SIG-M5 (cell line): Measurements from ENCODE around the gene DLL3.
A peak's percentile ranks its signal among the peaks of the same experiment; 100 is the strongest.

Source experiments
- DNase-seq: peaks from one replicate; lab custom pipeline; 2025; lab: John Stamatoyannopoulos, UW

The DLL3 gene

DNA sequence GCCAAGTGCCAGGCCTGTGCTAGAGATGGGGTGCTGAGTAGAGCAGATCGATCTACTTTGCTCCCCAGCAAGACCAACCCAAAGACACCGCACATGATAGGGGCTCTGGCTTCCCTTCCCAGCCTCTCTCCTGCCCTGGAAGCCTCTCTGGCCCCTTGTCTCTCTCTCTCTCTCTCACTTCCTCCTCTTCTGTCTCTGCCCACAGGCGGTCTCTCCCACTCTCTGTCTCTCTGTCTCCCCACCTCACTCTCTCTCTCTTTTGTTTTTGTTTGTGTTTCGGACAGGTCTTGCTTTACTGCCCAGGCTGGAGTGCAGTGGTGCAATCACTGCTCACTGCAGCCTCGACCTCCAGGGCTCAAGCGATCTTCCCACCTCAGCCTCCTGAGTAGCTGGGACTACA, 17.5 kb downstream of the DLL3 start:
- DNase-seq = no peak

DNA sequence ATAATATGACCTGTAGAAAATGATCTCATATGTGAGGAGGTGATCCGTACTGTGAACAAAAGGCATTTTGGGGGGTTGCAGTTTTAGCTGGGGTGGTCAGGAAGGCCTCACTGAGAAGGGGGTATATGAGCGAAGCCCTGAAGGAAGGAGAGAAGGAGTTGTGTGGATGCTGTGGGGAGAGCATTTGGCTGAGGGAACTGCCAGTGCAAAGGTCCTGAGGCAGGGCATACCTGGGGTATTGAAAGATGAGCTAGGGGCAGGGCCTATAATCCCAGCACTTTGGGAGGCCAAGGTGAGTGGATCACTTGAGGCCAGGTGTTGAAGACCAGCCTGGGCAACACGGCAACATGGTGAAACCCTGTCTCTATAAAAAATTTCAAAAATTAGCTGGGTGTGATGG, 18.7 kb downstream of the DLL3 start:
- DNase-seq = no peak

DNA sequence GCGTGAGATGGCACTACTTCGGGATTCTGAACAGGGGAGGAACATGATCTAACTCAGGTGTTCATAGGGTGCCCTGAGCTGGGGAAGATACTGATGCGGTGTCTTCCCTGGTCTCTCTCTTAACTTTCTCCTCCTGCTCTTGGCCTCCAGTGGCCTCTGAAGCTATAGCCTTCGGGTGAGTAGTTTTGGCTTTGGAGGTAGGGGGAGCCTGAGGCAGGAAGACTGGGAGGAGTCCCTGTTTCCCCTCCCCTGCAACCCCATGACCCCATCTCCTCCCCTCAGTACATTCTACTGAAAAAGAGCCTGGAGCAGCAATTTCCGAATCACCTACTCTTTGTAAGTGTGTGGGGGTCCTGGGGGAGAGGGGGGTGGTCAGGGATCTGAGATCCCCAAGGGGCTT, 19.7 kb downstream of the DLL3 start:
- no peak for DNase-seq

DNA sequence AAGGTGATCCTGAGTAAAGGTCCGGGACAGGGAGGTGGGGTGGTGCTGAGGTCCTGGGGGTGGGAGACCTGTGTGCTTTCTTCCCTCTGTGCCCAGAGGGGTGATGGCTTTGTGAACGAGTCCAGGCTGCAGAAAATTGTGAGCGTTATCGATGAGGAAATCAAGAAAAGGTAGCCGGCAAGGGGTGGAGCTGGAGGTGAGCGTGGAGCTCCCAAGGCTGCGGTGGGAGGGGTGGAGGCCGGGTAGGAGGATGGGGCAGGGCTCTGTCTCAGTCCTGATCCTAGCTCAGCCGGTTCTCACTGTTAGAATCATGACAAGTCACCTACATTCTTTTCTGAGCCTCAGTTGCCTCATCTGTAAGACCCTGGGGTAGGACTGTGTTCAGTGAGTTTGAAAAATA, 20.2 kb downstream of the DLL3 start:
- DNase-seq = no peak

DNA sequence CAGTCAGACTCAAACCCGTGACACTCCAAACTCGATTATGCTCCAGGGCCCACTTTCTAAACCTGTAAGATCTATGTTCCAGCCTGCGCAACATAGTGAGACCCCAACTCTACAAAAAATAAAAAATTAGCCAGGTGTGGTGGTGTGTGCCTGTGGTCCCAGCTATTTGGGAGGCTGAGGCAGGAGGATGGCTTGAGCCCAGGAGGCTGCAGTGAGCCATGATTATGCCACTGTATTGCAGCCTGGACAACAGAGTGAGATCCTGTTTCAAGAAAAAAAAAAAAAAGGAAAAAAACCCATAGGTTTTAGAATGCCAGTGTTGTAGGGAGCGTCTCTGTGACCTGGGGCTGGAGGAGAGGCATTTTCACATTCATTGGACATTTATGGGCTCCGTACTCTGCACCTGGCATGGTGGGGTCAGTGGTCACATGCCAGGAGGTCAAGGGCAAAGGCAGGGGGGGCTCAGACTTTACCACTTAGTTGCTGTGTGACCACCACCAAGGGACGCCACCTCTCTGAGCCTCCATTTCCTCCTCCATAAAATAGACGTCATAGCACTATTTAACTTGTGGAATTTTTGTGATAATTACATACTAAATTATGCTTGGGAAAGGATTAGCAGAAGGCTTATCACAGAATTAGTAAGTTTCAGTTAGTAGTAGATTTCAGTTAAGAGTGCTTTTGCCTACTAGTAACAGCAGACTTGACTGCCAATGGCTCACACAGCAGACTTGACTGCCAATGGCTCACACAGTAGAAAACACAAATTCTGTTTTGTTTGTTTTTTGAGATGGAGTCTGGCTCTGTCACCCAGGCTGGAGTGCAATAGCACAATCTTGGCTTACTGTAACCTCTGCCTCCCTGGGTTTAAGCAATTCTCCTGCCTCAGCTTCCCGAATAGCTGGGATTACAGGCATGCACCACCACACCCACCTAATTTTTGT, 22.1 kb downstream of the DLL3 start:
- no peak for DNase-seq

DNA sequence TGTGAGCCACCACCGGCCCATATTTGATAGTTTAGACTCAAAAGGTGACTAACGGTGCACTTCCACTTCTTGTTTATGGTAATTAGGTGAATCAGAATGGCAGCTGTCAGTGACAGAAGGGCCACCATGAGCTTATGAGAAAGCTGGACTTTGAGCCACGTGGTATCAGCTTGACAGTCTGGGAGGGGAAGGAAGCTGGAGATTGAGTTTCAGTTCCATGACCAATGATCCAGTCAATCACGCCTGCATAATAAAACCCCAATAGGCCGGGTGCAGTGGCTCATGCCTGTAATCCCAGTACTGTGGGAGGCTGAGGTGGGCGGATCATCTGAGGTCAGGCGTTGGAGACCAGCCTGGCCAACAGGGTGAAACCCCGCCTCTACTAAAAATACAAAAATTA, 25.7 kb downstream of the DLL3 start:
- DNase-seq = no peak

DNA sequence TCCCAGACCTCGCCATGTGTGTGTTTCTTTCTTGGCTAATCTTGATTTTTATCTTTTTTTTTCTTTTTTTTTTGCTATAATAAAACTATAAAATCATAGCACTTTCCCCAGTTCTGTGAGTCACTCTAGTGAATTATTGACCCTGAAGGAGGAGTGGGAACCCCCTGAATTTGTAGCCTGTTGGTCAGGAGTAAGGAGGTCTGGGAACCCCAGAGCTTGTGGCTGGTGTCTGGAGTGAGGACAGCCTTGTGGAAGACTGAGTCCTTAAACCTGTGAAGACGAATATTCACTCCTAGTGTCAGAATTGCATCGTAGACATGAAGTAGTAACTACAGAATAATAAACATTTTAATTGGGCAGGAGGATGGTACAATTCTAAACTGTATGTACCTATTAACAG, 26.5 kb downstream of the DLL3 start:
- DNase-seq = no peak

DNA sequence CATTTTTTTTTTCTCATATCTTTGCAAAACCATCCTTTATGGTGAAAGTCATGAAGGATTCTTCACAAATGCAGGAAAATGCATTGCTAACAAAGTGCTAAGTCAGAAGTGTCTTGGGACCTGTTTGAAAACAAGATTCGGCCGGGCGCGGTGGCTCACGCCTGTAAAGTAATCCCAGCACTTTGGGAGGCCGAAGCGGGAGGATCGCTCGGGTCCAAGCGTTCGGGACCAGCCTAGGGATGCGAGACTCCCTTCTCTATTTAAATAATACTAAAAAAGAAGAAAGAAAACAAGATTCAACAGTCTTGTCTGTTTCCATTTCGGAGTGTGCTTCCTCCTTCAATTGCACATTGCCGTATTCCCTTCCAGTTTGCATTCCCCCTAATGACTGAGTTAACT, 33.1 kb downstream of the DLL3 start:
- no peak for DNase-seq

DNA sequence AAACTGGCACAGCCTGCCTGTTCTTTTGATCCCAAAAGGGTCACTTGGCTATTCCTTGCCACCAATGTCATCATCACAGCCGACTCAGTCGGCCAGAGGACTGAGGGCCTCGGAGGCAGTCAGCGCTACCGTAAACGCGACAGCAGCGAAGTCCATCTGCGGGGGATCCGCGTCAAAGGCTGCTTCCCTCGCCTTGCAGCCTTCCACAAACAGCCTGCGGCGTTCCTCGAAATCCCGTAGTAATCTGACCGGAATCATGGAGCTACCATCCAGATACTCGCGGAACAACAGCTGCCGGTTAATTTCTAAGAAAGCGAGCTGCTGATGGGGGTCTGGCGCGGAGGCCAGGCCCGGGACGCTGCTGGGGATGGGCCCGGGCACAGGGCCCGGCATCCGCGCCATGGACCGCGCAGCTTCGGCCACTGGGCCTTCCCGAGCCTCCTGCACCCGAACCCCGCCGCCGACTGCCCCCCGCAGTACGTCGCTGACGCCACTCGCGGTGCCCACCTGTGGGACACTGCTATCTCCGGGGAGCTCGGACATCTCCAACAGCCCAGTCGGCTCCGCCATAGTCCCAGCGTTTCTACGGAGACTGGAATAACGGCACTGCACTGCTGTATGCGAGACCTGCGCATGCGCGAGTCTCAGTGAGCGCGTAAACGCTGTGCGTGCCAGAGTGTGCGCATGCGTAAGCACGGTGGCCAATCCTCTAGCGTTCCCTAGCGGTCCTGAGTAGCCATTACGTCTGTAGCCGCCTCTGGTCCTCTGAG, 33.7 kb downstream of the DLL3 start, which contains the start of gene EID2B:
TSS of gene EID2B (minus strand) at position 620 of the 770 bp plus-strand sequence. CDS start at position 570, 50 bp downstream.
- DNase-seq = peak; percentile 31

DNA sequence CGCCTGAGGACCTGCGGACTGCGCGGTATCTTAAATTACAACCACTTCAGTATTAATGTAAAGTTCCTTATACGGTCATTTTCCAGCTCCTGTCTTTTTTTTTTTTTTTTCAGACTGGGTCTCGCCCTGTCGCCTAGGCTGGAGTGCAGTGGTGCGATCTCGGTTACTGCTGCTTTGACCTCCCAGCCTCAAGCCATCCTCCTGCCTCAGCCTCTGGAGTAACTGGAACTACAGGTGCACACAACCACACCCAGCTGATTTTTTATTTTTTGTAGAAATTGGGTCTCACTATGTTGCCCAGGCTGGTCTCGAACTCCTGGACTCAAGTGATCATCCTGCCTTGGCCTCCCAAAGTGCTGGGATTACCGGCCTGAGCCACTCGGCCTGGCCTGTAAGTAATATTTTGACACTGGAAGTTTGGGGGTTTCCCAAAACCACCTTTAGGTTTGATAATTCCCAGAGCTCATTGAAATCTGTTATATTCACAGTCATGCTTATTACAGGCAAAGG, 34.3 kb downstream of the DLL3 start:
- no peak for DNase-seq

DNA sequence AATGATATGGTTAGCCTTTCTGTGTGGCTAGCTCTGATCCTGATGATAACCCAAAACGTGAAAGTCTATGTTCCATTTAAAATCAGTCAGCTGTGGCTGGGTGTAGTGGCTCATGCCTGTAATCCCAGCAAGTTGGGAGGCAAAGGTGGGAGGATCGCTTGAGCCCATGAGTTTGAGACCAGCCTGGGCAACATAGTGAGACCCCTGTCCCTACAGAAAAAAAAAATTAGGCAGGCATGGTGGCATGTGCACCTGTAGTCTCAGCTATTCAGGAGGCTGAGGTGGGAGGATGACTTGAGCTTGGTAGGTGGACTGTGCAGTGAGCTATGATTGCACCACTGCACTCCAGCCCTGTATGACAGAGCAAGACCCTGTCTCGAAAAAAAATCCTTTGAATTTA, 35.0 kb downstream of the DLL3 start:
- DNase-seq = no peak

DNA sequence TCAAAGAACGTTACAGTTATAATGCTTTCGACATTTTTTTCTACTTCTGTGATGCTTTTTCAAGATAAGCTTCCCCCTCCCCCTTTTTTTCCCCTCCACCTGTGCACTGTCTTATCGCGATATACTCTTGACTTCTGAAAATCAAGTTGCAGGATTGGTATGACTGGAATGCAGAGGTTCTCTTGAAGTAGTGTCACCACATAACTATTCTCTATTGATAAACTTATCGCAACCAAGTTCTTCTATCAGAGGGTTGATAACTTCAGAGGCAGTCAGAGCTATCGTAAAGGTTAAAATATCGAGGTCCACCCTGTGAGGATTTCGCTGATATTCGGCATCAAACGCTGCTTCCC, 40.4 kb downstream of the DLL3 start:
- no peak for DNase-seq

DNA sequence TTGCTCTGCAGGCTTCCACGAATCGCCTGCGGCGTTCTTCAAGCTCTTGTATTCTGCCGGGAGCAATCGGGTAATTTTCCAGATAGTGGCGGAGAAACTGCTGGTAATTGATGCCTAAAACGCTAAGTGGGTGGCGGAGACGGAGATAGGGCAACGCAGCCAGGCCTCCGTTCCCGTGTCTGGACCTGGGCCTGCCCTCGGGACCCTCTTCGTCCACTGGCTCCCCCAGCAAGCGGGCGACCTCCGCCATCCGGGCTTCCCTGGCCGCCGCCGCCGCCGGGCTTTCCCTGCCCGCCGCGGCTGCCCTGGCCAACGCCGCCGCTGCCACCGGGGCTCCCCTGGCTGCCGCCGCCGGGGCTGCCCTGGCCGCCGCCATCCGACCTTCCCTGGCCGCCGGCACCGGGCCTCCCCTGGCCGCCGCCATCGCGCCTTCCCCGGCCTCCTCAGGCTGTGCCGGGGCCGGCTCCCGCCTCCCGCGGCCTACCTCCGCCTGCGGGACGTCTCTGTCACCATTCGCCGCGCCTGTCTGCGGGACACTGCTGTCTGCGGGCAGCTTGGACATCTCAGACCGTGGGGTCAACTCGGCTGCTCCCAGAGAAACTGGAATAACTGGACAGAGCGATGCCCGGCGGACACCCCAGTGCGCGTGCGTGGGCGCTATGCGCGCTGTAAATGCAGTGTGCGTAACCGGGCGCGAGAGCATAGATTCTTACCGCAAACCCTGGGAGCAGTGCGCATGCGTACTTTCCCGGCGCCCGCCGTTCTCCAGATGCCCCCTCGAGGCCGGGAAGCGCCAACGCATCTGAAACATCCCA, 41.0 kb downstream of the DLL3 start, which contains the start of gene EID2:
TSS of gene EID2 (minus strand) at position 644 of the 815 bp plus-strand sequence. CDS start at position 562, 82 bp downstream.
- DNase-seq = peak; percentile 56

DNA sequence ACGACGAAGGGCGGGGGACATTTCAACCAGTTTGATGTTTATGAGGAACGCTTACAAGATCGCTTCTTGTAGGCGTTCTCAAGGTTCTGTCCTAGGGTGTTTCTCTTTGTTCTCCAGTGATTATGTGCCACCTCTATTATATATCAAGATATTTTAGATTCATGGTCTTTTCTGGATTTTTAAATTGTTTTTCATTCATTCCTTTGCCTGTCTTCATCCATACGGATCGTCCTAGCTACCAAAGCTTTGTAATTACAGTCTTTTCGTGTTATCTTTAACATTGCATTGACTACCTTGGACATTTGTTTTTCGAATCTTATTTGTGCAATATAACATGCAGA, 41.6 kb downstream of the DLL3 start:
- DNase-seq = no peak

DNA sequence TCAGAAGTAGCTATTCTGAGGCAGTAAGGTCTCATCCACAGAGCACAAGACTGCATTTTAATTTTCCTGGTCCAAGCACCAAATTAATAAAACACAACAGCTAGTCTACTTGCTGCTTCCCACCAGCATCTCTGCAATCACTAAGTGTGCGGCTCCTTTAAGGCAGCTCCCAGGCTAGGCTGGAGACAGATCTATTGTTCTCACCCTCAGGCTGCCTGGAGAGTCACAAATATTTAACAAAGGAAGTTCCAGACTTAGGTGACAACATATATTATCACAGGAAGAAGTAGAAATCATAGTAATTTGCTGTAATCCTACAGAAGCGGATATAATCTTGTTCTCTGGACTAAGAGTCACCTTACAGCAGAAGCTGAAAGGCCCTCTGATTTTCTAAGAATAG, 43.5 kb downstream of the DLL3 start:
- no peak for DNase-seq

DNA sequence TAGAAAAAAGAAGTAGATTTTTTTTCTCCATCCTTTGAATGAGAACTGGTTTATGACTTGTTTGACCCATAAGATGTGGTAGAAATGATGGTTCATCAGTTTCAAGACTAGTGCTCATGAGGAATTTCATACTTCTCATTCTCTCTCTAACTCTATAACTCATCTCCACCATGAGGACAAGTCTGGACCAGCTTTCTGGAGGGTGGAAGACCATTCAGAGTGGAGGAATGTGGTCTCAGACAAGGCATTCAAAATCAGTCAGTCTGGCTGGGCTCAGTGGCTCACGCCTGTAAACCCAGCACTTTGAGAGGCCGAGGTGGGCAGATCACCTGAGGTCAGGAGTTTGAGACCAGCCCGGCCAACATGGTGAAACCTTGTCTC, 44.7 kb downstream of the DLL3 start:
- no peak for DNase-seq

DNA sequence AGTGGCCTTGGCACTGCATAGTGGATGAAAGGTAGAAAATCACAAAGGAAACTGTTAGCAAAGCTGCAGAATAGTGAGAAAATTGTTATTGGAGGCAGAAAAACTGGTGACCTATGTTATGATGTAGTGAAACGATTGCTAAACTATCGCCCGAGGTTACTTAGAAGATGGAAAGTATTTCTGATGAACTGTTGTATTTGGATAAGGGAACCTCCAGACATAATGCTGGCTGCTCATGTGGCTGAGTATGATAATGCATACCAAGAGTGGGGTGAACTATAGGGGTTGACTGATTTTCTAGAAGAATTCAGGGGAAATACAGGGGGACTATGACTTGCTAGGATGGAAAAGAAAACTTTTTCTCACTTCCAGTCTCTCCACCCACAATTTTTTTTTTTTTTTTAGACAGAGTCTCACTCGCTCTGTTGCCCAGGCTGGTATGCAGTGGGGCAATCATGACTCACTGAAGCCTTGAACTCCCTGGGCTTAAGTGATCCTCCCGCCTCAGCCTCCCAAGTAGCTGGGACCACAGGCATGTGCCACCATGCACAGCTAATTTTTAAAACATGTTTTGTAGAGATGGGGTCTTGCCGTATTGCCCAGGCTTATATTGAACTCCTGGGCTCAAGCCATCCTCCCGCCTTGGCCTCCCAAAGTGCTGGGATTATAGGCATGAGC, 45.6 kb downstream of the DLL3 start:
- no peak for DNase-seq

DNA sequence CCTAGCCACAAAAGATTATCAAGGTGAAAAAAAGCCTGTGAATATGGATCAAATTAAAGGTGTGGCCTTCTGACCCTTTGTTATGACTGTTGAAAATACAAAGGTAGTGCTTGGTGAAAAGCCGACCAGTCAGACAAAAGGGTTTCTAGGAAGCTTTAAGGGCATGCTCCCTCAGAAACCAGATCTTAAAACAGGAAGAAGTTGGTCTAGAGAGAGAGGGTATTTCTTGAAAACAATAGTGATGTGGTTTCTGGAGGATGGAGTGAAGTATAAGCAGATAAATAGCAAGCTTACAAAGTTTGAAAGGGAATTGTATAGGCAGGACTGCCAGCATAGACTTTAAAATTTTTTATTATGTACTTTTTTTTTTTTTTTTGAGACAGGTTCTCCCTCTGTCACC, 46.2 kb downstream of the DLL3 start:
- no peak for DNase-seq

DNA sequence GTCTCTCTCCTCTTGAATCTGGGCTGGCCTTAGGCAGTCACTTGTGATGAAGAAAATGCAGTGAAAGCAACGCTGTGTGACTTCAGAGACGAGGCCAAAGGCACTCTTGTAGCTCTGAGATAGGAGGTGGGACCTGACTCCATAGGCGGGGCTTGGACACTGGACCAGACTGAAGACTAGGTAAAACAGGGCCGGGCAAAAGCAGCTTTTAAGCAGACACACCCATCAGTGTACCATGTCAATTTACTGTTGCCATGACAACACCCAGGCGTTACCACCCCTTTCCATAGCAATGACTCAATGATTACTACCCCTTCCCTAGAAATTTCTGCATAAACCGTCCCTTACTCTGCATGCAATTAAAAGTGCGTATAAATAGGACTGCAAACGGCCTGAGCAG, 47.9 kb downstream of the DLL3 start:
- no peak for DNase-seq

DNA sequence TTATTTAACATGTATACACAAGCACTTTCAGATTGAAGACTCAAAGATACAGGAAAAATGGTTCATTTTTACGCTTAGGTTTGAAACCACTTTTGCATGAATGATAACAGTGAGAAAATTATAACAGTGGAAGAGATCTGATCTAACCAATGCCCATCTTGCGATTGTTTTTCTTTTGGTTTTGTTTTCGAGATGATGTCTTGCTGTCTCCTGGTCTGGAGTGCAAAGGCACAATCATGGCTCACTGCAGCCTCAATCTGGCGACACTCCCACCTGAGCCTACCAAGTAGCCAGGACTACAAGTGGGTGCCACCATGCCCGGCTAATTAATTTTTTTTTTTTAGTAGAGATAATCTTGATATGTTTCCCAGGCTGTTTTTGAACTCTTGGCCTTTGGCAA, 51.5 kb downstream of the DLL3 start:
- DNase-seq = no peak

DNA sequence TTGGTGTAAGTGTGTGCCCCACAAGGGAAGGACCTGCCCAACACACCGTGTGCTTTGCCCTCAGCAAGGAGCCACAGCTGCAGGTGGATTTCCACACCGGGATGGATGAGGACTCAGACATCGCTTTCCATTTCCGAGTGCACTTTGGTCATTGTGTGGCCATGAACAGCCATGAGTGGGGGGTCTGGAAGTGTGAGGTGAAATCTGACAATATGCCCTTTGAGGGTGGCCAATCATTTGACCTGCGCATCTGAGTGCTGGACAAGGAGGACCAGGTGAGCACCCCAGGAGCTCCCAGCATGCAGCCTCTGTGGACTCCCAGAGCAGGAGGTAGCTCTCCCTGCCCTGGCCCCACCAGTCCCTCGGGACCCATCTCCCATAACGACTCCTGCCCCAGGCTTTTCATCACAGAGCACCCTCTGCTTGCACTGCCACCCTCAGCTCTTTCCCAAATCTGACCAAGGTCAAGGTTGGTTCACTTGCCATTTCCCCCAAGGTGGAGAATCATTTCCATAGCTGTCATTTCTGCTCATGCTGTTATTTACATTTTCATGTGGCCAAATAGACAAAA, 54.4 kb downstream of the DLL3 start:
- no peak for DNase-seq
